Body of pancreas (tissue), 4 donors: Measurements from ENCODE around the gene ST8SIA4.

Experiments used
- POLR2A ChIP-seq, 3 donors: fragments of 450-650 bp; IDR thresholded peaks; one replicate each; pipeline ENCODE4 v1.6.1; 2016; ENCODE audit warnings: antibody characterized with exemption in 3 of 3, mild to moderate bottlenecking in 2 of 3
- TF ChIP-seq, protein P1 (sequence below), 7 experiments: fragments of 450-650 bp in 4 of 7; fragments of 200-600 bp in 3 of 7; sonication (generic) in 3 of 7; IDR thresholded peaks; one replicate each; pipeline ENCODE4 v1.5.1; 2016 to 2019; ENCODE audit warnings: antibody characterized with exemption in 7 of 7

DNA sequence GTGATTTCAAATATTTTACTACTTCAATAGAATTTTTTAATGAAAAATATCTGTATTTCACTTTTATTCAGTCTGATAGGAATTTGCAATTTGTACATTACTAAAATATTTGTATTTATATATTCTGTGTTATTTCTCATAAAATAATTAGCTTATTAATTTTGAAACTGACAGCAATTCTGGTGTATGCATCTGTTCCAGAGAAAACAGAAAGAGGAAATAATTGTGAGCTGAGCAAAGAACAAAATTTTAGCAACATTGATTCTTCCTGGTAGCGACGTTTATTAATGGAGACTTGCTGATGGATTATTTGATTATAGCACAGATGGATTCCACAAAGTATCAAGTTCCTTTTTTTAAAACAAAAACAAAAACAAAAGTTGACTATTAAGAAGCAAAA is 61.0 kb downstream of the ST8SIA4 start:
- TF ChIP-seq, protein P1, sequence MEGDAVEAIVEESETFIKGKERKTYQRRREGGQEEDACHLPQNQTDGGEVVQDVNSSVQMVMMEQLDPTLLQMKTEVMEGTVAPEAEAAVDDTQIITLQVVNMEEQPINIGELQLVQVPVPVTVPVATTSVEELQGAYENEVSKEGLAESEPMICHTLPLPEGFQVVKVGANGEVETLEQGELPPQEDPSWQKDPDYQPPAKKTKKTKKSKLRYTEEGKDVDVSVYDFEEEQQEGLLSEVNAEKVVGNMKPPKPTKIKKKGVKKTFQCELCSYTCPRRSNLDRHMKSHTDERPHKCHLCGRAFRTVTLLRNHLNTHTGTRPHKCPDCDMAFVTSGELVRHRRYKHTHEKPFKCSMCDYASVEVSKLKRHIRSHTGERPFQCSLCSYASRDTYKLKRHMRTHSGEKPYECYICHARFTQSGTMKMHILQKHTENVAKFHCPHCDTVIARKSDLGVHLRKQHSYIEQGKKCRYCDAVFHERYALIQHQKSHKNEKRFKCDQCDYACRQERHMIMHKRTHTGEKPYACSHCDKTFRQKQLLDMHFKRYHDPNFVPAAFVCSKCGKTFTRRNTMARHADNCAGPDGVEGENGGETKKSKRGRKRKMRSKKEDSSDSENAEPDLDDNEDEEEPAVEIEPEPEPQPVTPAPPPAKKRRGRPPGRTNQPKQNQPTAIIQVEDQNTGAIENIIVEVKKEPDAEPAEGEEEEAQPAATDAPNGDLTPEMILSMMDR (IDR thresholded peaks at IDR 0.05), result no peak
- TF ChIP-seq POLR2A (IDR thresholded peaks at IDR 0.05), result no peak
